Lower leg skin (tissue), 3 donors: ENCODE measurements around the gene C19orf12.

Experiments
- POLR2A ChIP-seq, 2 donors: fragments of 450-650 bp; IDR thresholded peaks; one replicate each; pipeline ENCODE4 v1.6.1; 2016 to 2017; ENCODE audit warnings: antibody characterized with exemption in 2 of 2, mild to moderate bottlenecking in 1 of 2, moderate library complexity in 1 of 2
- TF ChIP-seq, protein P1 (sequence below), 3 donors: fragments of 450-650 bp; IDR thresholded peaks; one replicate each; pipeline ENCODE4 v1.5.1; 2016; ENCODE audit warnings: antibody characterized with exemption in 3 of 3, mild to moderate bottlenecking in 3 of 3, moderate library complexity in 2 of 3

DNA sequence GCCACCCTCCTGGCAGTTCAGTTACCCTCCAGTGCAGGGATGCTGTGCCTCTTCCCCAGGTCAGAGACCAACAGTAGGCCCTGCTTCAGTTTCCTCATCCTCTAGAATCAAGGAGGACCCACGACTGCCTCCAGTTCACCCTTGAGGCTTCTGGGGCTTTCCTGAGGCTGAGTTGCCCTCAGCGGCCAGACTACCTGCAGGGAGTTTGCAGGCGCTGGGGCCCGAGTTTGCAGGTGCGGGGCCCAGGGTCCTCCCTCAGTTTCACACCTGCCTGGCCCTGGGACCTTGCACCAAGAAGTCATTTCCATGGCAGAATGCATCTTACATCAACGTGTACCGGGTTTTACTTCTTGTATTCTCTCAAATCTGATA, 38.9 kb upstream of the C19orf12 start:
- TF ChIP-seq, protein P1, sequence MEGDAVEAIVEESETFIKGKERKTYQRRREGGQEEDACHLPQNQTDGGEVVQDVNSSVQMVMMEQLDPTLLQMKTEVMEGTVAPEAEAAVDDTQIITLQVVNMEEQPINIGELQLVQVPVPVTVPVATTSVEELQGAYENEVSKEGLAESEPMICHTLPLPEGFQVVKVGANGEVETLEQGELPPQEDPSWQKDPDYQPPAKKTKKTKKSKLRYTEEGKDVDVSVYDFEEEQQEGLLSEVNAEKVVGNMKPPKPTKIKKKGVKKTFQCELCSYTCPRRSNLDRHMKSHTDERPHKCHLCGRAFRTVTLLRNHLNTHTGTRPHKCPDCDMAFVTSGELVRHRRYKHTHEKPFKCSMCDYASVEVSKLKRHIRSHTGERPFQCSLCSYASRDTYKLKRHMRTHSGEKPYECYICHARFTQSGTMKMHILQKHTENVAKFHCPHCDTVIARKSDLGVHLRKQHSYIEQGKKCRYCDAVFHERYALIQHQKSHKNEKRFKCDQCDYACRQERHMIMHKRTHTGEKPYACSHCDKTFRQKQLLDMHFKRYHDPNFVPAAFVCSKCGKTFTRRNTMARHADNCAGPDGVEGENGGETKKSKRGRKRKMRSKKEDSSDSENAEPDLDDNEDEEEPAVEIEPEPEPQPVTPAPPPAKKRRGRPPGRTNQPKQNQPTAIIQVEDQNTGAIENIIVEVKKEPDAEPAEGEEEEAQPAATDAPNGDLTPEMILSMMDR (IDR thresholded peaks at IDR 0.05): no peak
- TF ChIP-seq POLR2A (IDR thresholded peaks at IDR 0.05): no peak
